Islet of Langerhans (tissue), 1 donor: ENCODE data around the gene SLCO4A1.

Source experiments
- FAIRE-seq: peaks from one replicate; lab custom pipeline; 2011; peaks lifted over from hg19 to GRCh38; lab: Jason Lieb, UNC

The SLCO4A1 gene

DNA sequence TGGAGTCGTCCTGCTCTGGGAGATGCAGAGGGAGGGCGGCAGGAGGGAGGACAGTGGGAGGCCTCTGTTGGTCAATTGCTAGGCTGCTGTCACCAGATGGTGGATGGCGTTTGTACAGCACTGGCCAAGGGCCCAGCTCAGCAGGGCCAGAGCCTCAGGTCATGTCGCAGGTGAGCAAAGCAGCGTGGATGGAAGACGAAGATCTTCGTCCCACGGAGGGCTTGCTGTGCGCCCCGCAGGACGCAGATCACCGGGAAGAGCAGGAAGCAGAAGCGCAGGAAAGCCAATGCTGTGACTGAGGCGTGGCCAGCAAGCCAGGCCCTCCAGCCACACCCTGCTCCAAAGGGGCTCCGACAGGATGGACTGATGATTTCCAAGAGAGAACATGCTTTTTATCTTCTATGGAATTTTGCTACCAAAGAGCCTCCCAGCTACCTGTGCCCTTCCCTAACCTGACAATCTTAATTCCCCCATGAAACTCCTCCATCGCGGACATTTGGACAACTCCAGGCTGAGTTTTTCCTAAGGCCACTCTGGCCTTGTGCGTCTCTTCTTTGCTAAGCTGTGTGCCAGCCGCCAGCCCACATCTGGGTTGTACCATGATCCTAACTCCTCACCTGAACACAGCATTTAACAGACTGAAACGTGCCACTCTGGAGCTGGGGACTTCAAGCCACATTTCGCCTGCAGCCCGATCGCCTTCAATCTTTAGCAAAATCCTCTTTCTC is 3.5 kb upstream of the SLCO4A1 start:
- FAIRE-seq: no peak

DNA sequence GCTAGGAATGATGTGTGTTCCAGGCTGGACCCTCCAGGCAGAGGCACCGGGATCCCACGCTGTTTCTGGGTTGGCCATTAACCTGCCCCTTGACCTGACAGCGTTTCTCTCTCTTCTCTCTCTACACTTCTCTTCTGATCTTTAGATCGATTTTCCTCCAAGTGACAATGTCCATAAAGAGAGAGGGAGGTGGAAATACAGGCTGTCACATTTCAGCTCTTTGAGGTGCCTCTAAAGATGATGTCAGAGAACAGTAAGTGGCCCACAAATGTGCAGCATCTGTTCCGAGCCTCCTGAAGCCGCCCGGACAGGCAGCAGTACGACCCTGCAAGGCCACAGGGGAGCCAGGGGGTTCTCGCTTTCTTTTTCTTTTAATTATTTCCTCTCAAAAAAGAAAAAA is 2.5 kb upstream of the SLCO4A1 start:
- FAIRE-seq: no peak

DNA sequence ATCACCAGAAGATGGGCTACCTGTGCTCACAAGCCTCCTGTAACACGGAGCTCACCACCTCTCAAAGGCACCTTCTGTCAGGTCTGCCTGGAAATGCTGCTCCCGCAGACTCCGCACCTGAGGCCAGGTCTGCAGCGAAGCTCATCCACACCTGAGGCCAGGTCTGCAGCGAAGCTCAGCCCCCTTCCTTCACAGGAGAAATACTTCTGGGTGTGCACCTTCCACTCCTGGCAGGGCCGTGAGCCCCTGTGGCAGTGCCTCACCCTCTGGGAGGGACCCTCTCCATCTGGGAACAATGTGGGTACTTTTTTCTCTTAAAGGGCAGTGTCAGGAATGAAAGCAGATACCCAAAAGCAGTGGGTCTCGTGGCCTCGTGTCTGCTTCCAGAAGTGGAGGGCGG is 1.4 kb upstream of the SLCO4A1 start:
- no peak for FAIRE-seq

DNA sequence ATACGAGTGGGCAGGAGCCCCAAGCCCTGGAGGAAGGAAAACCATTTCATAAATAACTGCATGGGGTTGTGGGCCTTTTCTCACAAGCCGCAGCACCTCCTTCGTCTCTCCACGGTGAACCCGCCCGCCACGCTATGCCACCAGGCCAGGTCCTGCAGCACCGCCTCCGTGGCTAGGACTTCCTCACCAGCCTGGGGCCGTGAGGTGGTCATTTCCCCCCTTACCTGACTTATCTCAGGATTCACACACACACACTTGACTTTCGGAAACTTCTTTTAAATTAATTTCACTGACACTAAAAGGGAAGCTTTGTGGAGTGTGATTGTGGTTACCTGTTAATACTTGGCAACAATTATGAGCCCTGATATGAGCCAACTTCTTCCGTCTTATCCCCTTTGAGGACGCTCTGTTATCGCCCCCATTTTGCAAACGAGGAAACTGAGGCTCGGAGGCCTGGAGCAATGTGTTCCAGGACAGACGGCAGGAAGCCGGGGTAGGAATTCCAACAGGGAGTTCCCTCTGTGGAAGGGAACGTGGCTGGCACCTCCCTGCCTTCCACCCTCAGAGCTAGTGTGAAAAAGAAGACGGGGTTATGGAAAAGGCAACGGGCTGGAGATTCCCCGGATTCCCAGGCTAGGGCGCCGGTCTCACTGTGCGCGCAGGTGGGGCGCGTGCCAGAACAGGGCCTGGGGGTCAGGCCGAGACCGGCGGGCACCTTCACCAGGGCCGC is 817 bp upstream of the SLCO4A1 start:
- no peak for FAIRE-seq

DNA sequence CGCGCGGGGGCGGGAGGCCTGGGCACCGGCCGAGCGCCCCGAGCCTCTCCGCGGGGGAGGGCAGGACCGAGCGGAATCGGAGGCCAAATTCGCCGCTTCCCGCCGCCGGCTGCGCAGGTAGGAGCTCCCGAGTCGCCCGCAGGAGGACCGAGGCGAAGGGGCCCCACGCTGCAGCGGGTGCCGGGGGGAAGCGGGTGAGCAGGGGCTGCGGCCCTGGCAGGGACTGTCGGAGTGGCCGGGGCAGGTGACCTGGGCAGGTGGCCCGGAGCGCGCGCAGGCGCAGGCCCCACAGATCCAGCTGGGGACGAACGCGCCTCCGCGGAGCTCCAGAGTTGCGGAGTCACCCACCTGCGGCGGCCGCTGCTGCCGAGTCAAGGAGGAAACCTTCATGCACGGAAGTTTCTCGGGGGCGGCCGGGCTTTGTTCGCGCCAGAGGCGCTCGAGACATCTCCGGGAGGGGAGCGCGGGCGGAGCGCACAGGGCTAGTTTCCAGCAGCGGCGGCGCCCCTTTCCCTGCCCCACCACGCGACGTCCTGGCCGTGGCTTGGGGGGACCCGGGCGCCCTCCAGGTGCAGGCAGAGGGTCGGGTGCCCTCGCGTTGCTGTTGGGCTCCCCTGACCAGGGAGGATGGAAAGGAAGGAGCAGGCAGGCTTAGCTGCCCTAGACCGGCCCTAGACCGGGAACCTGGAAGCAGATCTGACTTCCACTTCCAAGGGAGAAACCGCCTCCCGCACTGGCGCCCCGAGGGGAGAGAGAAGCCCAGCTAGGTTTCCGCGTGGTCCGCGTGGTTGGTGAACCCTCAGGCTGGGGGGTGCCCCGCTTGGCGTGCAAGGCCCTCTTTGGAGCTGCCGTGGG is 590 bp downstream of the SLCO4A1 start:
- no peak for FAIRE-seq

DNA sequence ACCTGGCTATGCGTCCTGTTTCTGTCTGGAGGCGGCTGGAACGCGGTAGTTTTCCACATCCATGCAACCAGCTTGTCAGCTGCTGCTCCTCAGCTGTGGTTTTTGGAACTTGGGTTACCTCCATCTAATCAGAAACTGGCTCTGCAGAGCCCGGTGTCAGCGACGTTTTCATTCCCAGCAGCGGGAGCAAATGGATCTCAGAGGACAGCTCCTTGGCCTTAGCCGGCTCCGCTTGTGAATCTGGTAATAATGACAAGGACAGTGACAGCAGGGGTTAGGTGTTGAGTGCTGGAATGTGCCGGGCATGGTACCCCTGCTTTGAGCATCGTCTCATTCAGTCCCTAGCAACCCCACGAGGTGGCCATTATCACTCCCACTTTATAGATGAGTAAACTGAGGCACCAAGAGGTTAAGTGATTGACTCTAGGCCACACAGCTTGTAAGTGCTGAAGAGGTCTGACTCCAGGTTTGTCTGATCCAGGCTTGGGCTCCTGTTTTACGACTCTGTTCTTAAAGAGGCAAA is 1.3 kb downstream of the SLCO4A1 start:
- FAIRE-seq: no peak

DNA sequence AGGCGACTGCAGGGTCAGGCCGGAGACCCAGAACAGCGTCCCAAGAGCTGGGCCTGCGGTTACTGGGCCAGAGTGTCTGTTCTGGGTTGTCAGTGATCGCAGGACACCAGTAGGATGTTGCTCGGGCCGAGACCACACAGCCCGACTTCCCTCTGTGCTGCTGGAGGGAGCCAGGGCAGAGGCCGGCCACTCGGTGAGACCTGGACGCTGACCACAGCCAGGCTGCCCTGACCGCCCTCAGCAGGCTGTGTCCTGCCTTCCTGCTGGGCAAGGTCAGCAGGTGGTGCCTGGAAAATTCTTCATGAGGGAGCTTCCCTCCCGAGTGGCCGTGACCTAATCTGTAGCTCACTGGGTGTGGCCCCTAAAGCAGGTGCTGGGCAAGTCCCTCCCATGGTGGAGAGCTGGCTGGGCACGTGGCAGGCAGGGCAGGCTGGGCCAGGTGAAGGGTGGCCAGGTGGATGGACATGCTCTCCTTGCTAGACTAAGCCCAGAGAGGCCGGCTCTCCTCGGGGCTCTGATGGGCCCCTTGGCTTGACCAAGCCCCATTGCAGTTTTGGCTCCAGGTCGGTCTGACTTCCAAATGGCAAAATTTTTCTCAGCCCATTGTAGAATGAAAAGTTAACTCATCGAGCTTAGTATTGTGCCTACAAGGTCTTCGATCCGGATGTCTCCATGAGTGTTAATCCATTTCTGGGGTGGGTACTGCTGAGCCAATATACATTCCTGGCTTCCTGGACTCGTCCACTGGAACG is 1.9 kb downstream of the SLCO4A1 start:
- no peak for FAIRE-seq

DNA sequence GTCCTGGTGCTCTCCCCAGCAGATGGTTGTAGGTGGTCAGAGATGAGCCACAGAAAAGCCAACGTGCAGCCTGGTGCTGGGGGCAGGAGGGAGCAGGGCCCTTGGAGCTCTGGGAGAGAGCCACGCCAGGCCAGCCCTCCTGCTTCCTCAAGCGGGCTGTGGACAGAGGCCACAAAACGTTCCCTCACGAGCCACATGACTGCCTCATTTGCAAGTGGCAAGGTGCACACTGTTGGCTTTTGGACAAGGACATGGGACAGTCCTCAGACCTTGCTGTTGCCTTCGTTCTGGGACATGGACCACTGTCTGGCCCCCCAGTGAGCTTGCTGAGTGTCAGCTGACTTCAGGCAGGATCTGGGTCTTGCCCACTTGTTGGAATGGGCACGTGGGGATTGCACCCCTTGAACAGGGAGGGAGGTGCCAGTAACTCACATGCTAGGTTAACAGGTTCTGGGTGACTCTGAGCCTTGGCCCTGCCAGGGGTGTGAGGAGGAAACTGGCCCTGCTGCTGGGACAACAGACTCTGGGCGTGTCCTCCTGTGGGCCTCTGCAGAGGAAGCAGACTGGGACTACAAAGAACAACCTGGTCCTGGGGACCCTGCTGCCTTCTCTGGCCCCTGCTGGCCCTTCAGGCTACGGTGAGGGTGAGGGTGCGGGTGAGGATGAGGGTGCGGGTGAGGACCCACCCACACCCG is 2.6 kb downstream of the SLCO4A1 start:
- FAIRE-seq: no peak

DNA sequence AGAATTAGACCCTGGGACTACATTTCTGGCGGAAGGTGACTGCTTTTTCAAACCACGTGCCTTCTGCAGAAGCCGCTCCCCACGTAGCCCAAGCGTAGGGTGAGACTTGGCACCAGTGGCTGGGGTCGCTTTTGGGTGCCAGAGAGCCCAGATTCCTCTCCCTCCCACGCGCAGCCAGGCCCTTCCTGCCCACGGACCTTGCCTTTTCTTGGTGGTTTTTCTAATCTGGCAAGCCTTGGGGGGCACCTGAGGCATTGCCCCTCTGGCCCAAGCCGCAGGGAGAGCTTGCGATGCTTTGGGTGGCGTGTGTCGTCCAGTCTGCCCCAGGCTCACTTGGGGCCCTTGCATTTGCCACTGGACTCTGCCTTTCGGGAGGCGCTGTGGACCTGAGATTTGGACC is 3.3 kb downstream of the SLCO4A1 start:
- no peak for FAIRE-seq

DNA sequence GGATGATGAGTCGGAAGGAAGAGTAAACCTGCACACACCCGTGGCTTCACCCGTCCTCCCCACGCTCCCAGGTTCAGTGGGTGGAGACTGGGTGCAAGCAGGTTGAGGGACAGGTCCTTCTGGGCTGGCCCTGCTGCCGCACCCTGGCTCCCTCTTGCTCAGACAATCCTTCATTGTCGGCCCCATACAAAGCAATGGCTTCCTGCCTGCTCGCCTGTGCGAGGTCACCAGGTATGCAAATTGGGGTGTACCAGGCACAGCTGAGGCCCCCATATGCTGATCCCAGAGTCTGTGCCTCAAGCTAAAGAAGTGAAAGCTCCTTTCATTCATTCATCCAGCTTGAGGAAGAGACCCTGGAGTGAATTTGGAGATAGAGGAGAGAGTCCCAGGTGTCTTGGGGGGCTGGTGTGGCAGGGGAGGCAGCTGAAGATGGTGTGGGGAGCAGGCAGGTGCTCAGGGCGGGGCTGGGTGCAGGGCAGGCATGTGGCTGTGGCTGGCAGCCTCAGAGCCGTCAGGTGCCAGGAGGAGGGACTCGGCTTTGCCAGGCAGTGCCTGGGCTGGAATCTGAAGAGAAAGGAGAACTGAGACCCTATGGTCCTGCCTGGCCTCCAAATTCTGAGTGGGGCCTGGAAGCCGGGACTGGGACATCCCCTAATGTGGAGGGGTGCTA is 4.7 kb downstream of the SLCO4A1 start:
- no peak for FAIRE-seq

DNA sequence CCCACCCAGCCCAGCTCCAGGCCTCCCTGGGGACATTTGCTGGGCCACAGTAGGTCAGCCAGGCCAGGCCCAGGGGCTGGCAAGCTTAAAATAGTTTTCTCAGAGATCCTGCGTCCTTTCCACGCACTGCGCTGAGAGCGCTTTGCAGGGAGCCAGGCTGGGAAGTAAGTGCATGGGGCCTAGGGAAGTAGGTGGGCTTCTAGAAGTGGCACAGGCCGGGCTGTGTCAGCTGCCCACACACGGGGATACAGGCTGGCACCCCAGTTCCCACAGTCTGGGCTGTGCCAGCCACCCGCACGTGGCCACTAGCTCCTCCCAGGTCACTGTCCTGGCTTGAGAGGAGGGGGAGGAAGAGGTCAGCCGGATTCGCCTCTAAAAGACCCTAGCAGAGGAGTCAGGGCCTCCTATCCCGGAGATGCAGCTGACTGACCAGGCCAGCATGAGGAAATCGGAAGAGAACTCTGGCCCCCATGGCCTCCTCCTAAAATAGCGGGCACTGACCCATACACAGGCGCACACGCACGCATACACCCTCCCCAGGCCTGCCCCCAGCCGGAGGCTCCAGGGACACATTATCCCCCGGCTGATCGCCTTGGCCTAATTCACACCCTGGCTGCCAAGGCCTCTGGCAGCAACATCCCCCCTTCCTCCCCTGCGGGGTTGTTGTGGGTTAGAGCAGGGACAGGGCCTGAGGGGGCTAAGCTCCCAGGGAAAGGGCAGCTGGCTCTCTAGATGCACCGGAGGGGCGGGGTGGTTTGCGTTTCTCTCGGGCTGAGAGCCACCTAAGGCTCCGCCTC is 5.4 kb downstream of the SLCO4A1 start:
- FAIRE-seq: no peak

DNA sequence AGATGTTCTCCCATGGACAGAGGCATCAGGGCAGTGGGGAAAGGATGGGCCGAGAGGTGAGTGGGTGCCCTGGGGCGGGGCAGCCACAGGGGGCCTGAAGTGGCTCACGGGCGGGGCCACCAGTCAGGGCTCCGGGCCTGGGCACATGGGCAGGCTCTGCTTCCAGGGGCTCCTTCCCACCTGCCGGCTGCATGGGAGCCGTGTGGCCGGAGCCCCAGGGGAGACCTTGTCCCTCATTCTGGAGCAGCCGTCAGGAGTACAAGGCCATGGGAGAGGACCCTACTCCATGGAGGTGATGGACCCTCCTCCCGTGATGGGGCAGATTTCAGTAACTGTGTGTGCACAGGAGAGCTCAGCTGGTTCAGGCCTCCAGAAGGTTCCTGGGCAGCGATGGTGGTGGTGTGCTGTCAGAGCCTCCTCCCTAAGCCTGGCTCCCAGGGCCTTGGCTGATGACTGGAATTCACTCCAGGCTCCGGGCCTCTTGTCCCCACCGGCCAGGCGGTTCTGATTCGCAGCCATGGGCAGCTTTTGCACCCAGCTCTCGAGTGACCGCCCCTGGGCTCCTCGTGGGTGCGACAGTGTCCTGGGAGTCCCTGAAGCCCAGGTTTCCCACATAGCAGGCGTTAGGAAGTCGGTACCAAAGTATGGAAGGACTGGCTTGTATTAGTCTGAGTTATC is 6.2 kb downstream of the SLCO4A1 start:
- FAIRE-seq: no peak

DNA sequence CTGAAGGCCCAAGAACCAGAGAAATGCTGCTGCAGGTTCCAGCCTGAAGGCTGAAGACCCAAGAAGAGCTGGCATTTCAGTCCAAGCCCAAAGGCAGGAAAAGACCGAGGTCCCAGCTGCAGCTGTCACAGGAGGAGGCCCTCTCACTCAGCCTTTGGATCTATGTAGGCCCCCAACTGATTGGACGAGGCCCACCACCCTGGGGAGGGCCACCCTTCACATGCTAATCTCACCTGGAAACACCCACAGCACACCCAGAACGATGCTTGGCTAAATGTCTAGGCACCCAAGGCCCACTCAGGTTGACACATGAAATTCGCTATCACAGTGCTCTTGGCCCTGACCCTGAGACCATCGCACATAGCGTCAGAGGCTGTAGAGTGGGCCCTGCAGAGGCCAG is 6.8 kb downstream of the SLCO4A1 start:
- FAIRE-seq: no peak

DNA sequence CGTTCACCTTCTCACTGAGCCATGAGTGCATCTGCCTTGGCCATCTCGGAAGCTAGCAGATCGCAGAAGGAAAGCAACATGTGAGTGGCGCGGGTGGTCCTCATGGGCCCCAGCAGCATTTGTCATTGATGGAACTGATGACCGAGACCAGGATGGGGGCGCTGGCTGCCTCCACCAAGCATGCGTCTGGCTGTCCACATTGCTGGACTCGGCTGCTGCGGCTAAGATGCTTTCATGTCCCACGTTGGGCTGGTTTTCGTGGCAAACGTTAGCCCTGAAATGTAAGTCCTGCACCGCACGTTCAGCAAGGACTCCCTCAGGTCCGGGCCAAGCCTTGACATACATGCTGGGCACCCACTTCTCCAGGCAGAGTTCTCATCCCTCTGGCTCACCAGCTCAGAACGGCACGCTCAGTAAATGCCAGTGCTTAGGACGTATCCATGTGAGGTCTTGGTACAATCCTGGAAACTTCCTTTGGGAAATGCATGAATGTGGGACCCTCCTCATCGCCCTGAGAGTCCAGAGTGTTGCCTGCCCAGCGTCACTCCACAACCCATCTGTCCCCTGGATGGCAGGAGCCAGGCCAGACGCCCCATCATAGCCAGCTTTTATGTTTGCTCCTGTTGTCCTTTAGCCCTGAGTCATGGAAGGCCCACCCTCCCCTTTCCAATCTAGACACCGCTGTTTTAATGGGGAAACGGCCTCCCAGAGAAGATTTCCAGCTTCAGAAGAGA is 8.4 kb downstream of the SLCO4A1 start:
- no peak for FAIRE-seq

DNA sequence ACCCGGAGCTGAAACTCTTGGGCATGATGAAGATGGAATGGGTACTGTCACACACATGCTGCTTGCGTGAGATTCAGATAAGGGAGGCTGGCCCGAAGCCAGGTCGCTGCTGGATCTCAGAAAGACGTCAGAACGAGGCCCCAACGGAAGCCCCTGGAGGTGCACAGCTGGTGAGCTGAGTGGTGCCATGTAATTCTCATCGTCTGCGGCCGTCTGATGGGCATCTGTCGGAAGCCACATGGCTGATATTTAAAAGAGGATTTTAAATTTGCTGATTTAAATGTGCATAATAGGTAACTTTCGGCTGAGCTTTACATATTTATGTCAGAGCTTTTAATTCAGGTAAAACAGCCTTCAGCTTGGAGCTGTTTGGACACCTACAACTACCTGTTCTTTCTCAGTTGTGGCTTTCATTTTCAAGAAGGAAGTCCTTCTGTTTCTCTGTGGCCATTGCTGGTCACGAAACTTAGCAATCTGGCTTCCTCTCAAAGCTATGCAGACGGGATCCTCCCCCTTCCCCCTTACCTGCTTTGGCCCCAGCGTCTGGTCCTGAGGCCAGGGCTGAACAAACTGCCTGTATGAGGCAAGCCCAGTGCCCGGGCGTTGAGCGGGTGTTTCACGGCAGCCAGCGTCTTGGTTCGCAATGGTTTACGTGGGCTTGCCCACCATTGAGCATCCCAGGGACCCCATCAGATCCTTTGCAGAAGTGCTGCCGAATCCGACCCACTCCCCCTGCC is 9.2 kb downstream of the SLCO4A1 start:
- no peak for FAIRE-seq

DNA sequence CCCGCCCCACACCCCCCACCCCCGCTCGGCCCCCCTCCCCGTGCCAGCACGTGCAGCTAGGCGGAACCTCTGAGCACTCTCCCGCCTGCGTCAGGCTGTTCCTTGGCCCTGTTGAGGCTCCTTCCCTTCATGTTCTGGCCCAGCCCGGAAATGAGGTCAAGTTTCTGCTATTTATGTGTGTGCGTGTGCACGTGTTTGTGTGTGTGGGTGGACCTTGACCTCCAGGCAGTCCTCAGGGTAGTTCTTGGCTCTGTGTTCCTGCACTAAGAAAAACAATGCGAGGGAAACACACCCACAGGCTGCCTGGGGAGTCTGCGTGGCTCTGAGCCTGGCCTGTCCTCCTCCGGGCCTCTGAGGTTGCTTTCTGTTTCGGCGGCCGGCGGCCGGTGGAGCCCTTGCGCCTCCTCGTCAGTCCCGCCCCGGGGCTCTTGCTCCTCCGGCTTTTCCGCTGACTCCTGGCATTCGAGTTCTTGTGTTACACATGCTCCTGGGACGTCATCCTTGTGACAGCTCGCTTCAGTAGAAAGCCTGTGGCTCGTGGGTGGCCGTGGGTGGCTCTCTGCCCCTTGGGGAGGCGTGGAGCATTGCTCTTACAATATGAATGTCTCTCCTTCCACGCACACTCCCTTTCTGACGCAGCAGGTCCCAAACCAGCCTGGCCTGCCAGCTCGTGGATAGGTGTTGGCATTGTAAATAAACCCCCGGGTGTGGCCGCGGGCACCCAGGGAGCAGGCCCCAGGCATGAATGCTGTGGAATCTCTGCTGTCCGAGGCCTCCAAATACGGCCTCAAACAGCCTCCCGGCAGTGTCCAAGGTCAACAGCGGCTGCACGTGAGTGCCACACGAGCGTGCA is 10.0 kb downstream of the SLCO4A1 start:
- FAIRE-seq: no peak

DNA sequence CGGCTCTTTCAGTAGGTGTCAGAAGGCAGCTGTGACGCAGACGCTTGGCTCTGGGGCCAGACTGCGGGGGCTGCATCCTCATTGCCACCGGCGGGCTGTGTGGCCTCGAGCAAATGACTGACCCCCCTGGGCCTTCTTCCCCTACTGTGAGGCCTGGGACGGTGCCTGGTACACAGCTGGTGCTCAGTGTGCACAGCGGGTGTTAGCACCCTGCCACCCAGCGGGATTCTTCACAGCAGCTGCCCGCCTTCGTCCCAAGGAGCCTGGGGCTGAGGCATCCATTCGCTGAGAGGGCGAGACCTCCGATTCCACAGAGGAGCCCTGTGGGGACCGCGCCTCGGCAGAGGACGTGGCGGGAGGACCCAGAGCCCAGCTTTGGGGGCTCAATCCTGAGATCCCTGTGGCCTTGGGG is 10.6 kb downstream of the SLCO4A1 start:
- FAIRE-seq: no peak
